Right renal pelvis (tissue), 4 donors: ENCODE measurements around the gene VPS51. TPM values are rescaled to one million over a fixed set of nuclear protein-coding genes. Genes with fewer than 3 reads are reported as not detected.

Experiments used
- DNase-seq, 4 donors: peaks; one replicate each; pipeline ENCODE4 v3.0.0-alpha.2; 2013; ENCODE audit warnings: low read depth in 4 of 4, low spot score in 3 of 4, missing footprints in 1 of 4
- polyA plus RNA-seq, 4 donors: library from polyadenylated mRNA; unstranded; fragments of 120-200 nt; gene quantifications; one replicate each; pipeline ENCODE4 v1.2.1, GENCODE V29; 2013; ENCODE audit not compliant: insufficient read length in 4 of 4

VPS51 gene
- polyA plus RNA-seq, 4 donors = 90.9 to 148 (median 99.2) TPM

DNA sequence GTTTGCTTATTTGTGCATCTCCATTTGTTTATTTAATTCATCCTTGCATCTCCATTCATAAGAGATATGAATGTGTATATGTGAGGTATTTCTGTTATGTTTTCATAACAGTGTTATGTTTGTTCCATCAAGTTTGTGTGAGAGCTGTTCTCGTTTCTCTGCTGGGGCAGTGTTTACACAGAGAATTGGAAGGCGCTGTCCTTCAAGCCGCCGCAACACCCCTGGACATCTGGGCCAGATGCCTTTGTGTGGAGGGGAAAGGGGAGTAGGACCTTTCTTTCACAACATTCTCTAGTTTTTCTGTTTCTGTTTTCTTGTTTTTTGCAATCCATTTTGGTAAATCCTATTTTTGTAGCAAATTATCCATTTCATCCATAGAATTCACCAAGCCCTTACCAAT is 8.6 kb downstream of the VPS51 start:
- no peak for DNase-seq

DNA sequence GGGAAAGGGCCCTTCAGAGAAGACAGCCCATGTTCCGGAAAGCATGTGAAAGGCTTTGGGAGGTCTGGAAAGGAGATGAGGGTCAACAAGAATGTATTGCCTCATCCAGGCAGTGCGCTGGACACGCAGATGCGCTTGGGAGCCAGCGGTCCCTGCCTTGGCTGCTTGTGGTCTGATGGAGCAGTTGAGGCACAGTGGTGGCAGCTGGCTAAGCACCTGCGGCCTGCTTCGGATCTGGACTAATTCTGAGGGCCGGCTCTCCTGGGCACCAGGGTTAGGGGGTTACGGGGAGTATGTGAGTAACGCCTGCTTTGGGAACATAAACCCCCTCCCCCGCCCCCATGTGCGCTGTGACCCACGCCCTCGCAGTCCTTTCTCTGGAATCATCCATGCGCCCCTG is 11.1 kb downstream of the VPS51 start:
- no peak for DNase-seq

DNA sequence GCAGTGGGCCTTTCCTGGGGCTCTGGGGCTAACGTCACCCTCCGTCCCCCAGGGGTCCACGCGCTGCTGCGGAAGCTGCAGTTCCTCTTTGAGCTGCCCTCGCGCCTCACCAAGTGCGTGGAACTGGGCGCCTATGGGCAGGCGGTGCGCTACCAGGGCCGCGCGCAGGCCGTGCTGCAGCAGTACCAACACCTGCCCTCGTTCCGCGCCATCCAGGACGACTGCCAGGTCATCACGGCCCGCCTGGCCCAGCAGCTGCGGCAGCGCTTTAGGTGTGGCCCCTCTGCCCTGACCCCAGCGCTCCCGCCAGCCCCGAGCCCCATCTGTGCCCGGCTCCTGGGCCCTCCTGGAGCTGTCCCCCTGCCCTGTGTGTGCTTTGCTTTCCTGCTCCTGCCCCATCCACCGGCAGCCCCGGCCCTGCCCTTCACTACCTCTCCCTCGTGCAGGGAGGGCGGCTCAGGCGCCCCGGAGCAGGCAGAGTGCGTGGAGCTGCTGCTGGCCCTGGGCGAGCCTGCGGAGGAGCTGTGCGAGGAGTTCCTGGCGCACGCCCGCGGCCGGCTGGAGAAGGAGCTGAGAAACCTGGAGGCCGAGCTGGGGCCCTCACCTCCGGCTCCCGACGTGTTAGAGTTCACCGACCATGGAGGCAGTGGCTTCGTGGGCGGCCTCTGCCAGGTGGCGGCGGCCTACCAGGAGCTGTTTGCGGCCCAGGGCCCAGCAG is 11.9 kb downstream of the VPS51 start:
- no peak for DNase-seq

DNA sequence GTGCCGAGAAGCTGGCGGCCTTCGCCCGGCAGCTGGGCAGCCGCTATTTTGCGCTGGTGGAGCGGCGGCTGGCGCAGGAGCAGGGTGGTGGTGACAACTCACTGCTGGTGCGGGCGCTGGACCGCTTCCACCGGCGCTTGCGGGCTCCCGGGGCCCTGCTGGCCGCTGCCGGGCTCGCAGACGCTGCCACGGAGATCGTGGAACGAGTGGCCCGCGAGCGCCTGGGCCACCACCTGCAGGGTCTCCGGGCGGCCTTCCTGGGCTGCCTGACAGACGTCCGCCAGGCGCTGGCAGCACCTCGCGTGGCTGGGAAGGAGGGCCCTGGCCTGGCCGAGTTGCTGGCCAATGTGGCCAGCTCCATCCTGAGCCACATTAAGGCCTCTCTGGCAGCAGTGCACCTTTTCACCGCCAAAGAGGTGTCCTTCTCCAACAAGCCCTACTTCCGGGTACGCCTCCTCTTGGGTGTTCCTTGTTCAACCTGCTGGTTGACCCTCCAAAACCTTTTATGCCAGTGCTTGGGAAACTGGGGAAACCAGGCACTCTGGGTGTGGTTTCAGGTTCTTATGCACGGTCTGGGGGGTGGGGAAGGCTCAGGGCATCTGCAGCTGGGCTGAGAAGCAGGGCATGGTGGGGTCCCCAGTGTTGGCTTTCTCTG is 12.6 kb downstream of the VPS51 start:
- no peak for DNase-seq

DNA sequence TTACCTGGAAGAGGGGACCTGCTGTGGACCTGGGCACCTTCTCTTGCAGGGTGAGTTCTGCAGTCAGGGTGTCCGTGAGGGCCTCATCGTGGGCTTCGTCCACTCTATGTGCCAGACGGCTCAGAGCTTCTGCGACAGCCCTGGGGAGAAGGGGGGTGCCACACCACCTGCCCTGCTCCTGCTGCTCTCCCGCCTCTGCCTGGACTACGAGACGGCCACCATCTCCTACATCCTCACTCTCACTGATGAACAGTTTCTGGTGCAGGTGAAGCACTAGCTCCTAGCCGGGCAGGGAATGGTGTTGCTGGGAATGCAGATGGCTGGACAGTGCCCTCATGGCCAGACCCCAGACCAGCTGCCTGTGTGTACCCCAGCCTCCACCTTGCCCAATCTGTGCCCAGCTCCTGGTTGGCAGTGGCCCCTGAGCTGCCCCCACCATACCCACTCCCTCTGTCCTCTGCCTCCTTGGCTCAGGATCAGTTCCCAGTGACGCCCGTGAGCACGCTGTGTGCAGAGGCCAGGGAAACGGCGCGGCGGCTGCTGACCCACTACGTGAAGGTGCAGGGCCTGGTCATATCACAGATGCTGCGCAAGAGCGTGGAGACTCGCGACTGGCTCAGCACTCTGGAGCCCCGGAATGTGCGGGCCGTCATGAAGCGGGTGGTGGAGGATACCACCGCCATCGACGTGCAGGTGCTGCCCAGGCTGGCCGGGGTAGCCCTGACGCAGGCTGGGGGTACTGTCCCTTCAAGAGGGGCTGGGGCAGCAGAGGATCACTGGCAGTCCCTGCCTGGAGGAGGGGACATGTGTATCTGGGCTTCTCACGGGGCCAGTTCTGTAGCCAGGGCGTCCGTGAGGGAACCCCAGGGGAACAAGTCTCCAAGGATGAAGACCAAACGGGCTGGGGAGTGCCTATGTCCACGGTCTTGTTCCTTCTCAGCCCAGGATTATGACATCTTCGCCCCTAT is 13.5 kb downstream of the VPS51 start:
- DNase-seq = no peak

DNA sequence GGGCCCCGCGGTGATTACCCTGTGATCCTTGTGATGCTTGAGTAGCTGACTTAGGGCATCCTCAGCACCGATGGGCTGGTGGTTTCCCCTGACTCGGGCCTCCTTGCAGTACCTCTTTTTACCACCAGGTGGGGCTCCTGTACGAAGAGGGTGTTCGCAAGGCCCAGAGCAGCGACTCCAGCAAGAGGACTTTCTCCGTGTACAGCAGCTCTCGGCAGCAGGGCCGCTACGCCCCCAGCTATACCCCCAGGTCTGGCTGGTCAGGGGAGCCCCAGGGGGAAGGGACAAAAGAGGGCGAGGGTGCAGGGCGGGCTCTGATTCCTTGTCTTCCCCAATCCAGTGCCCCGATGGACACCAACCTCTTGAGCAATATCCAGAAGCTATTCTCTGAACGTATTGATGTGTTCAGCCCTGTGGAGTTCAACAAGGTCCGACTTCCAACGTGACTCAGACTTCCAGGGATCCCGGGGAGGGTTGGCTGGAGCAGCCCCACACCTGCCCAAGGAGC is 14.4 kb downstream of the VPS51 start:
- DNase-seq = peak in 2 of 4 donors; percentile 64 to 73

DNA sequence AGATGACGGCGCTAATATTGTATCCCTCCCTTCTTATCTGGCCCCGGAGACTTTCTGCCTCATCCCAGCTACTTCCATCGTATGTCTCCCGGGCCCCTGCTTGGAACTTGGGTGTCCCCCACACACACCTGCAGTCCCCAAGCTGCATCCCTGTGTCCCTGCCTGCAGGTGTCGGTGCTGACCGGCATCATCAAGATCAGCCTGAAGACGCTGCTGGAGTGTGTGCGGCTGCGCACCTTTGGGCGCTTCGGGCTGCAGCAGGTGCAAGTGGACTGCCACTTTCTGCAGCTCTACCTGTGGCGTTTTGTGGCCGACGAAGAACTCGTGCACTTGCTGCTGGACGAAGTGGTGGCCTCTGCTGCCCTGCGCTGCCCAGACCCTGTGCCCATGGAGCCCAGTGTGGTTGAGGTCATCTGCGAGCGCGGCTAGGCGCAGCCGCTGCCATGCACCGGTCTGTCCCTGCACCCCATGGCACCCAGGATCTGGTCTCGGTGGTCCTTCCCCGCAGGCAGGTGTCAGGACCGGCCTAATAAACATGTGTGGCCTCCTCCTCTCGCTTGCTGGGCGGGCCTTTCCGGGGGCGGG is 15.2 kb downstream of the VPS51 start:
- DNase-seq = no peak

DNA sequence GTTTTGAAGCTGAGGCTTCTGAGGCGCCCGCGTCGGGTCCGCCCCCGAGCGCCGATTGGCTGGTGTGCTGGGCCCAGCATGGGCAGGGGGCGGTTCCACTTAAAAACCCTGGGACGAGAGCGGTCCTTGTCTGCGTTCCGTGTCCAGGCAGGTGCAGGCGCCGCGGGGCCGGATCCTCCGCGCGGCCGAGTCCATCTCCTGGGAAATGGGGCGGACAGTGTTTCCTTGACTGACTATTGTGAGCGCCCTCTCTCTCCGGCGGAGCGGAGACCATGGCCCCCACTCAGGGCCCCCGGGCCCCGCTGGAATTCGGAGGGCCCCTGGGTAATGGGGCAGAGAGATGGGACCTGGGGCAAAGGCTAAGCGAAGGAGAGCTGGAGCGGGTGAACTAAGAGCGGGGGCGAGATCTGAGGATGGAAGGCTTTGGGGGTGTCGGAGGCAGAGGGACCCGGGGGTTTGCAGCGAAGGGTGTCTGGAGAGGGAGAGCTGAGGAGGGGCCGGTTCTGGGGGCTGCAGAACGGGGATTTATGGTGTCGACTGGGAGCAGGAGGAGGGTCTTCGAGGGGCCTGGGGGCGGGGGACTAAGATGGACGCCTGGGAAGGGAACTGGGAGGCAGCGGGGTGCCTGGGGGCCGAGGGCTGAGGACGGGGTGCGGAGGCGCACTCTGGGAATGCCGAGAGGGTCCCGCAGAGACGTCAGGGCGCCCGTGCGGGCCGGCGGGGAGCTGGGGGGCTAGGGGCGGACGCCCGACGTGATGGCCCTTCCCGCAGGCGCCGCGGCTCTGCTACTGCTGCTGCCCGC is 15.9 kb downstream of the VPS51 start, which contains the start of gene TM7SF2:
TM7SF2 (plus strand) TSS at position 129 of the 802 bp plus-strand sequence; CDS start at position 273, 144 bp downstream.
- DNase-seq = peak in 3 of 4 donors; percentile 86 to 89 (median 88)

DNA sequence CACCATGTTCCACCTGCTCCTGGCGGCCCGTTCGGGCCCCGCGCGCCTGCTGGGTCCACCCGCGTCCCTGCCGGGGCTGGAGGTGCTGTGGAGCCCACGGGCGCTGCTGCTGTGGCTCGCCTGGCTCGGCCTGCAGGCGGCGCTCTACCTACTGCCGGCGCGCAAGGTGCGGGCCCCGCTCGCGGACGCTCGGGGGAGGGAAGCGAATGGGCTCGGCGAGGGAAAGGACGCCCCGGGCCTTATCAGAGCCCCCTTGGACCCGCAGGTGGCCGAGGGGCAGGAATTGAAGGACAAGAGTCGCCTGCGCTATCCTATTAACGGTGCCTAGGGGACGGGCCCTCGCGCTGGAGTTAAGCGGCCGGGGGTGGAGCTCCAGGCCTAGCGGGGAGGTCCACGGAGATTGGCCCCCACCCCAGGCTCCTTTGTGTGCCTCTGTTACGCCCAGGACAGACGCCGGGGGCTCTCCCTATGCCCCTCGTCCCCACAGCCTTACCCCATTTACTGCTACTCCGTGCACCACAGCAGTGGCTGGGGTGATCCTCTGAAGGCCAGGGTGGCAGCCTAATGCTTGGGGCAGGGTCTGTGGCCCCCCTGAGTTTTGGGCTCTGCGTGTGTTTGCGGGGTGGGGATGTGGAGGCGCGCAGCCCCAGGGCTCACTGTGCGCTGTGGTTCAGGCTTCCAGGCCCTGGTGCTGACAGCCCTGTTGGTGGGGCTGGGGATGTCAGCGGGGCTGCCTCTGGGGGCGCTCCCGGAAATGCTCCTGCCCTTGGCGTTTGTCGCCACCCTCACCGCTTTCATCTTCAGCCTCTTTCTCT is 16.7 kb downstream of the VPS51 start:
- no peak for DNase-seq

DNA sequence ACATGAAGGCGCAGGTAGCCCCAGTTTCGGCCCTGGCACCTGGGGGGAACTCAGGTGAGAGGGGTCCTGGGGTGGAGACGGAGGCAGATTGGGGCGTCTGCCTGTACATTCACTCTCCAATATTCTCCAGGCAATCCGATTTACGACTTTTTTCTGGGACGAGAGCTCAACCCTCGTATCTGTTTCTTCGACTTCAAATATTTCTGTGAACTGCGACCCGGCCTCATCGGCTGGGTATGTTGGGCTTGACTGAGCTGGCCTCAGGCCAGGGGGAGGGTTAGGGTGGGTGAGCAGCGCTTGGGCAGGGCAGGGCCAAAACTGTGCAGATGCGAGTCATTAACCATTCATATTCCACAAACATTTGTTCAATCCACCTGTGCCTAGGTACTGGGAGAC is 17.3 kb downstream of the VPS51 start:
- DNase-seq = no peak

DNA sequence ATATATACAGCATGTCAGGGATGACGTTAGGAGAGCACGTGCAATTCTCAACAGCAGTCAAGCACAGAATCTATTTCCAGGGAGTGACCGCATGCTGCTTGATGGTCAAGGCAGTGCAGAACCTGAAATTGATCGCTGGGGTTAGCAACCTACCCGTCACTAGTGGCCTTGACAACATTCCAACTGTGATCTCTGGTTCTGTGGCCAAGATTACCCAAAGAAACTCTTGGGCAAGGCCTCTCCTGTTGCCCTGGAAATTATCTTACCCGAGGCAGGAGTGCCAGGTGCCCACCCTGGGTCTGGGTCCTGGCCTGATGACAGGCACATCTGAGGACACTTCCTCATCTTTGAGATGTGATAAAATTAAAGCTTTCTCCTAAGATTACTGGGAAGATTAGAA is 17.8 kb downstream of the VPS51 start:
- no peak for DNase-seq

DNA sequence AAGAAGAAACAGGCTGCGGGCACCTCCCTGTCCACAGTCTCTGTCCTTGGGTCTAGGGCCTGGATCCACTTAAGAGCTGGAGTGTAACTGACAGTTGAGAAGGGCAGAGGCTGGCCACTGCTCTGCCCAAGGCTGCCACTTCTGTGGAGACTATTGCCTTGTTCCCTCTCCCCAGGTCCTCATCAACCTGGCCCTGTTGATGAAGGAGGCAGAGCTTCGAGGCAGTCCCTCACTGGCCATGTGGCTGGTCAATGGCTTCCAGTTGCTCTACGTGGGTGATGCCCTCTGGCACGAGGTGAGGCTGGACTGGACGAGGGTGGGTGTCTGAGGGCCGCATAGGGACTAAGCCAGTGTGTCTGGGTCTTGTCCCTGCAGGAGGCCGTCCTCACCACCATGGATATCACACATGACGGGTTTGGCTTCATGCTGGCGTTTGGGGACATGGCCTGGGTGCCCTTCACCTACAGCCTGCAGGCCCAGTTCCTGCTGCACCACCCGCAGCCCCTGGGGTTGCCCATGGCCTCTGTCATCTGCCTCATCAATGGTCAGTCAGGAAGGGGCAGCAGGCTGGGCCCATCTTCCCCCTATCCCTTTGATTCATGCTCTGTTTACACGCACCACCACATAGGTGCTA is 18.6 kb downstream of the VPS51 start:
- no peak for DNase-seq

DNA sequence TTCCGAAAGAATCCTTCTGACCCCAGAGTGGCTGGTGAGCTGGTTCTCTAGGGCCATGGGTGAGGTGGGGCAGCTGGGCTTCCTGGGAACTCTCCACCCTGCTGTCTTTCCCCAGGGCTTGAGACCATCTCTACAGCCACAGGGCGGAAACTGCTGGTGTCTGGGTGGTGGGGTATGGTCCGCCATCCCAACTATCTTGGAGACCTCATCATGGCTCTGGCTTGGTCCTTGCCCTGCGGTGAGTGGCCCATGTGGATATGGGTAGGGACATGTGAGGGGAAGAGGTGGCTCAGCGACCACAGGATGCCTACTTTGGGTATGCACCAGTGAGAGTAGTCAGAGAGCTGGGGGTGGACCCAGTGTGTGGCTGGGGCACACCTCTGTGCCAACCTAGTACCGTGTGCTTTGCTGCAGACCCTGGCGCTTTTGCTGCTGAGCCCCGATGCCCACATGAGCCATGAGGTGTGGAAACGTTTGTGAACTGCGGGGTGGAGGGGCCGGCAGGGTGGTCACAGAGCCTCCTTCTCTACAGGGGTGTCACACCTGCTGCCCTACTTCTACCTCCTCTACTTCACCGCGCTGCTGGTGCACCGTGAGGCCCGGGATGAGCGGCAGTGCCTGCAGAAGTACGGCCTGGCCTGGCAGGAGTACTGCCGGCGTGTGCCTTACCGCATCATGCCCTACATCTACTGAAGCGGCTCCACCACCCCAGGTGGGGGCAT is 19.5 kb downstream of the VPS51 start:
- no peak for DNase-seq

DNA sequence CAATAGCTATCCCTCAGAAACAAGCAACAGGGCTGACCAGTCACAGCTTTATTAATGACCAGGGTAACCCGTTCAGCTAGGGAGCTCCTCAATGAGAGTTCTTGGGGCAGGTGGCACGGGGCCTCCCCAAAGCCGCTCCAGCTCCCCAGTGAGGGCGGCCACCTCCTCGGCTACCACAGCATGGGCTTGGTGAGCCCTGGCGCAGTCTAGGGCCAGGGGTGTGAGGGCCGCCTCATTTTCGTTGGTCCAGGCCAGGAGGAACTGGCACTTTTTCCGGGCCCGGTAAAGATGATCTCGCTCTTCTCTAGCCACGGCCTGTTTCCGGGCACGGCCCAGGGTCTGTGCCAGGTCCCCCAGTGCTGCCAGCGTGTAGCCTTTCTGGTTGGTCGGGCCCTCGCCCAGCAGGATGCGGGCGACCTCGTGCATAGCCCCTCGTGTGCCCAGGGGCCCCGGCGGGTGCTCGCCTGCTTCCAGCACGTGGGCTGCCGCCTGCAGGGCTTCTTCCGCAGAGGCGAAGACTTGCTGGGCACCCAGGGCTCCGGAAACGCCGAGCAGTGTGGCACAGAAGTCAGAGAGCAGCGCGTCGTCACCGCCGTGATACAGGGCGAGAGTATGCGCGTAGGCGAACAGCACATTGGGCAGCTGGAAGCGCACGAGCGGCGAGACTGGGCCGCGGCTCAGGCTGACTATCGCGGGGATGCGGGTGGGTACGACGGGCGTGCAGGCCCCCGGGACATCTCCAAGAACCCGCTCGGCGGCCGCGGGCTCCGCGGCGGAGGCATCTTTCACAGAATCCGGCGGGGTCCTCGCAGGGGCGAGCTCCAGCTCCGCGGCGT is 20.6 kb downstream of the VPS51 start:
- no peak for DNase-seq

DNA sequence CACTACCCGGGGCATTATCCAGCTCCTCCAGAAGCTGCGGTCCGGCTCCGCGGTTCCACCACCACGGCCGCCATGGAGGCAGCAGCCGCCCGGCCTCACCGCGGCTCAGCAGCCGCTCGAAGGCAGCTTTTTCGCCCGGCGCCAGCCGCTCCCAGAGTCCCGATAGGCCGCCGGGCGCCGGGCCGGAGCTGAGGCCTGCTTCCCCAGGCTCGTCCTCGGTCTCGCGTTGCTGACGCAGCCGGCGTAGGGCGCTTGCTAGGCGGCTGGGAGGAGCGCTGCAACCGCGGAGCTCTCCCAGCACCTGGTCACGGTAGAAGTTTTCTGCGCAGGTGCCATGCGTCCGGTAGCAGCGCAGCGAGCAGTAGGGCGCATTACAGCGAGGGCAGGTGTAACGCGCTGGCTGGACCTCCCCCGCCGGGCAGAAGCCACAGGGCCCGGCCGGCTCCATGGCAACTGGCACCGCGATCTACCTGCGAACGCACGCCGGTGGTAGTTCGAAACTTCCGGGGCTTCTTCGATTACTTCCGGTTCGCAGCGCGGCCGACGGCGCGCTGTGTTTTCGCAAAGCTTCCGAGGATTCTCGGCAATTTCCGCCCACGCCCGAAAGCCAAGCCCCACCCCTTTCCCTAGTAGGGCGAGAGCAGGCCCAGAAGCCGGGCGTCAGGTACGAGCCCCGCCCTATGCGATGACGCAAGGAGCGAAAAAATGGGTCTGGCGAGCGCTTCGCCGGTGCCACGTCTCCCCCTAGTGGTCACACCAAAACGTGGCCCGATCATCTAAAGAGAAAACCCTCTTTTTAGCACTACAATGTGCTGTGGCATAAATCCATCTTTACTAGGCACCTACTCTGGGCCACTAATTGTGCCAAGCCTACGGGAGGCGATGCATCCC is 21.4 kb downstream of the VPS51 start, which contains the start of gene ZNHIT2:
ZNHIT2 (minus strand) TSS at position 496 of the 891 bp plus-strand sequence; CDS start at position 448, 48 bp downstream.
- peak; percentile 95 to 98 (median 97) for DNase-seq
